ENCODE measurements around the gene NHS. TPM values are rescaled to one million over a fixed set of nuclear protein-coding genes. Genes with fewer than 3 reads are reported as not detected.
A peak's percentile ranks its signal among the peaks of the same experiment; 100 is the strongest.

Gene NHS
- total and polyA plus RNA-seq, 9 donors, result 1.2 to 3.0 (median 1.8) TPM

- no peak overlapping the region for H3K4me3 ChIP-seq (ENCODE audit: low read length)
- H3K4me1 ChIP-seq (ENCODE audit: control insufficient read depth, insufficient read depth, low read length), result no peaks in the 10 kb centered on the region
- H3K9me3 ChIP-seq (replicated peaks; ENCODE audit: control insufficient read depth, low read depth, low read length), result no peaks in the 10 kb centered on the region
- H3K27me3 ChIP-seq (ENCODE audit: control insufficient read depth, insufficient read depth, low read length), result peaks cover 7% of the 10 kb centered on the region
- no peaks in the 10 kb centered on the region for H3K36me3 ChIP-seq (ENCODE audit: control insufficient read depth, insufficient read depth, low read length)
- no peak for DNase-seq
- H3K27ac ChIP-seq (ENCODE audit: low read length), result no peak overlapping the region
These were observed 343.7 kb downstream of the NHS start for GRCh38 chrX:17718649-17719165.

- no peak overlapping the region for H3K4me3 ChIP-seq (ENCODE audit: low read length)
- no CpG with 5 or more reads among the region's 6 CpGs for WGBS (ENCODE audit: insufficient coverage)
- H3K9me3 ChIP-seq (replicated peaks; ENCODE audit: control insufficient read depth, low read depth, low read length), result no peaks in the 10 kb centered on the region
- H3K27ac ChIP-seq (ENCODE audit: low read length), result no peak overlapping the region
- H3K4me1 ChIP-seq (ENCODE audit: control insufficient read depth, insufficient read depth, low read length), result no peaks in the 10 kb centered on the region
- peaks cover 7% of the 10 kb centered on the region for H3K27me3 ChIP-seq (ENCODE audit: control insufficient read depth, insufficient read depth, low read length)
- no peak for DNase-seq
- no peaks in the 10 kb centered on the region for H3K36me3 ChIP-seq (ENCODE audit: control insufficient read depth, insufficient read depth, low read length)
These were observed 344.7 kb downstream of the NHS start for GRCh38 chrX:17719711-17720110.

GRCh38 chrX:17721715-17722114 is 346.7 kb downstream of the NHS start:
- WGBS (ENCODE audit: insufficient coverage), result 100% methylated on average over 1 of the region's 4 CpGs
- Histone ChIP-seq H3K9me3 (replicated peaks; ENCODE audit: control insufficient read depth, low read depth, low read length) (no peaks in the 10 kb centered on the region), H3K27ac (ENCODE audit: low read length) (no peak overlapping the region), H3K36me3 (ENCODE audit: control insufficient read depth, insufficient read depth, low read length) (no peaks in the 10 kb centered on the region), H3K27me3 (ENCODE audit: control insufficient read depth, insufficient read depth, low read length) (peaks cover 20% of the 10 kb centered on the region), H3K4me3 (ENCODE audit: low read length) (no peak overlapping the region), H3K4me1 (ENCODE audit: control insufficient read depth, insufficient read depth, low read length) (no peaks in the 10 kb centered on the region)
- DNase-seq, result no peak

- Histone ChIP-seq H3K4me3 (ENCODE audit: low read length) (no peak overlapping the region), H3K9me3 (replicated peaks; ENCODE audit: control insufficient read depth, low read depth, low read length) (no peaks in the 10 kb centered on the region), H3K27me3 (ENCODE audit: control insufficient read depth, insufficient read depth, low read length) (peaks cover 16% of the 10 kb centered on the region), H3K27ac (ENCODE audit: low read length) (no peak overlapping the region), H3K4me1 (ENCODE audit: control insufficient read depth, insufficient read depth, low read length) (no peaks in the 10 kb centered on the region), H3K36me3 (ENCODE audit: control insufficient read depth, insufficient read depth, low read length) (no peaks in the 10 kb centered on the region)
- no peak for DNase-seq
- WGBS (ENCODE audit: insufficient coverage), result 71% methylated on average over 1 of the region's 2 CpGs
These were observed 350.2 kb downstream of the NHS start for GRCh38 chrX:17725181-17725580.

GRCh38 chrX:17732138-17732783 is 357.3 kb downstream of the NHS start:
- no peak for DNase-seq
- no peak overlapping the region for H3K27ac ChIP-seq (ENCODE audit: low read length)
- peaks cover 13% of the 10 kb centered on the region for H3K27me3 ChIP-seq (ENCODE audit: control insufficient read depth, insufficient read depth, low read length)
- peaks cover 2% of the 10 kb centered on the region for H3K9me3 ChIP-seq (replicated peaks; ENCODE audit: control insufficient read depth, low read depth, low read length)
- peaks cover 3% of the 10 kb centered on the region for H3K4me1 ChIP-seq (ENCODE audit: control insufficient read depth, insufficient read depth, low read length)
- no peaks in the 10 kb centered on the region for H3K36me3 ChIP-seq (ENCODE audit: control insufficient read depth, insufficient read depth, low read length)
- WGBS (ENCODE audit: insufficient coverage), result 84% methylated on average over 13 of the region's 16 CpGs
- no peak overlapping the region for H3K4me3 ChIP-seq (ENCODE audit: low read length)

- no peaks in the 10 kb centered on the region for H3K36me3 ChIP-seq (ENCODE audit: control insufficient read depth, insufficient read depth, low read length)
- 60% methylated on average over 1 of the region's 5 CpGs for WGBS (ENCODE audit: insufficient coverage)
- no peak for DNase-seq
- peaks cover 24% of the 10 kb centered on the region for H3K27me3 ChIP-seq (ENCODE audit: control insufficient read depth, insufficient read depth, low read length)
- peaks cover 3% of the 10 kb centered on the region for H3K4me1 ChIP-seq (ENCODE audit: control insufficient read depth, insufficient read depth, low read length)
- no peak overlapping the region for H3K4me3 ChIP-seq (ENCODE audit: low read length)
- peaks cover 2% of the 10 kb centered on the region for H3K9me3 ChIP-seq (replicated peaks; ENCODE audit: control insufficient read depth, low read depth, low read length)
- no peak overlapping the region for H3K27ac ChIP-seq (ENCODE audit: low read length)
These were observed 360.4 kb downstream of the NHS start for GRCh38 chrX:17735406-17735805.

- Histone ChIP-seq H3K27ac (ENCODE audit: low read length) (peak overlapping the region; percentile 85), H3K9me3 (replicated peaks; ENCODE audit: control insufficient read depth, low read depth, low read length) (peaks cover 2% of the 10 kb centered on the region), H3K27me3 (ENCODE audit: control insufficient read depth, insufficient read depth, low read length) (peaks cover 34% of the 10 kb centered on the region), H3K4me1 (ENCODE audit: control insufficient read depth, insufficient read depth, low read length) (peaks cover 10% of the 10 kb centered on the region), H3K36me3 (ENCODE audit: control insufficient read depth, insufficient read depth, low read length) (no peaks in the 10 kb centered on the region), H3K4me3 (ENCODE audit: low read length) (peak overlapping the region; percentile 50)
- WGBS (ENCODE audit: insufficient coverage), result 47% methylated on average over 4 of the region's 5 CpGs
- no peak for DNase-seq
These were observed 361.5 kb downstream of the NHS start for GRCh38 chrX:17736478-17736855.

- Histone ChIP-seq H3K27me3 (ENCODE audit: control insufficient read depth, insufficient read depth, low read length) (peaks cover 30% of the 10 kb centered on the region), H3K36me3 (ENCODE audit: control insufficient read depth, insufficient read depth, low read length) (no peaks in the 10 kb centered on the region), H3K4me3 (ENCODE audit: low read length) (peak within 1 kb of the TSS; percentile 50), H3K27ac (ENCODE audit: low read length) (peak within 1 kb of the TSS; percentile 86), H3K4me1 (ENCODE audit: control insufficient read depth, insufficient read depth, low read length) (peaks cover 10% of the 10 kb centered on the region), H3K9me3 (replicated peaks; ENCODE audit: control insufficient read depth, low read depth, low read length) (peaks cover 2% of the 10 kb centered on the region)
- peak; percentile 98 for DNase-seq
- 49% methylated on average over 44 of the region's 67 CpGs for whole genome bisulfite sequencing (ENCODE audit: insufficient coverage)
These were observed 362.1 kb downstream of the NHS start, which contains the start of gene SCML1 for GRCh38 chrX:17736856-17737709. TSS of gene SCML1 (plus strand) at chrX:17737493. CDS start at chrX:17744187, 6,694 bp downstream.

GRCh38 chrX:17737710-17737985 is 362.6 kb downstream of the NHS start:
- H3K27ac ChIP-seq (ENCODE audit: low read length), result peak overlapping the region; percentile 86
- H3K27me3 ChIP-seq (ENCODE audit: control insufficient read depth, insufficient read depth, low read length), result peaks cover 28% of the 10 kb centered on the region

GRCh38 chrX:17737986-17738713 is 363.1 kb downstream of the NHS start:
- no peaks in the 10 kb centered on the region for H3K36me3 ChIP-seq (ENCODE audit: control insufficient read depth, insufficient read depth, low read length)
- 38% methylated on average over 44 of the region's 45 CpGs for WGBS (ENCODE audit: insufficient coverage)
- peak overlapping the region; percentile 86 for H3K27ac ChIP-seq (ENCODE audit: low read length)
- peak; percentile 53 for DNase-seq
- H3K9me3 ChIP-seq (replicated peaks; ENCODE audit: control insufficient read depth, low read depth, low read length), result peaks cover 2% of the 10 kb centered on the region
- H3K4me1 ChIP-seq (ENCODE audit: control insufficient read depth, insufficient read depth, low read length), result peaks cover 10% of the 10 kb centered on the region
- peak overlapping the region; percentile 40 for H3K4me3 ChIP-seq (ENCODE audit: low read length)
- peaks cover 28% of the 10 kb centered on the region for H3K27me3 ChIP-seq (ENCODE audit: control insufficient read depth, insufficient read depth, low read length)

More at GRCh38 chrX:17737710-17737985, 362.6 kb downstream of the NHS start:
- H3K4me3 ChIP-seq (ENCODE audit: low read length), result peak overlapping the region; percentile 40
- H3K9me3 ChIP-seq (replicated peaks; ENCODE audit: control insufficient read depth, low read depth, low read length), result peaks cover 2% of the 10 kb centered on the region
- WGBS (ENCODE audit: insufficient coverage), result 51% methylated on average over 9 of the region's 15 CpGs
- DNase-seq, result no peak
- H3K4me1 ChIP-seq (ENCODE audit: control insufficient read depth, insufficient read depth, low read length), result peaks cover 10% of the 10 kb centered on the region
- no peaks in the 10 kb centered on the region for H3K36me3 ChIP-seq (ENCODE audit: control insufficient read depth, insufficient read depth, low read length)

Measured in muscle of leg (tissue), 11 donors.